A673 (cell line): Measurements from ENCODE around the gene FPR3. TPM values are rescaled to one million over a fixed set of nuclear protein-coding genes. Genes with fewer than 3 reads are reported as not detected.
"Not testable (repeated sequence)": the region's sequence is repeated elsewhere in the genome, so short reads cannot be mapped to it uniquely, and the experiment has no call there.

Experiments
- BruUV-seq: library from RNA; stranded (reverse); fragments of 400-500 nt; replicated peaks from 2 replicates; lab custom pipeline; 2021; lab: Mats Ljungman, UMichigan
- CTCF ChIA-PET: fragments of 300-600 bp; sonication (Branson Sonifier 250); formaldehyde crosslinking; loops from one replicate; lab custom pipeline; 2022; ENCODE audit warnings: antibody characterized with exemption; lab: Charles Lee
- POLR2A ChIA-PET: fragments of 300-600 bp; sonication (Branson Sonifier 250); formaldehyde crosslinking; loops from one replicate; lab custom pipeline; 2022; ENCODE audit warnings: antibody characterized with exemption; ENCODE audit not compliant: low non-redundant PET; lab: Charles Lee
- DNase-seq: peaks from one replicate; pipeline ENCODE4 v3.0.0-alpha.2; 2015; ENCODE audit warnings: low spot score
- H3K27ac ChIP-seq: fragments of 200-600 bp; sonication (generic); 2 replicates; pipeline ENCODE4 v1.5.1; 2016; ENCODE audit warnings: mixed run types, low read depth, mild to moderate bottlenecking, mixed read lengths, antibody characterized with exemption, low read length; ENCODE audit not compliant: poor library complexity, severe bottlenecking
- H3K27me3 ChIP-seq: fragments of 200-600 bp; sonication (generic); replicated peaks from 2 replicates; pipeline ENCODE4 v1.6.1; 2017; ENCODE audit warnings: mixed run types, low read depth, mild to moderate bottlenecking, mixed read lengths, antibody characterized with exemption, low read length; ENCODE audit not compliant: insufficient read depth, poor library complexity
- H3K36me3 ChIP-seq: fragments of 200-600 bp; sonication (generic); 2 replicates; pipeline ENCODE4 v1.6.1; 2016; ENCODE audit warnings: mixed run types, mild to moderate bottlenecking, mixed read lengths, antibody characterized with exemption, low read length; ENCODE audit not compliant: insufficient read depth, poor library complexity, severe bottlenecking
- H3K4me1 ChIP-seq: fragments of 200-600 bp; sonication (generic); 2 replicates; pipeline ENCODE4 v1.6.1; 2017; ENCODE audit warnings: mixed run types, mild to moderate bottlenecking, mixed read lengths, antibody characterized with exemption, low read length; ENCODE audit not compliant: insufficient read depth, poor library complexity, severe bottlenecking
- H3K4me3 ChIP-seq: fragments of 200-600 bp; sonication (generic); 2 replicates; pipeline ENCODE4 v1.5.1; 2016; ENCODE audit warnings: low read depth, mixed run types, mild to moderate bottlenecking, mixed read lengths, low read length; ENCODE audit not compliant: poor library complexity, severe bottlenecking
- H3K9me3 ChIP-seq: fragments of 200-600 bp; sonication (generic); 2 replicates; pipeline ENCODE4 v1.6.1; 2016; ENCODE audit warnings: mixed run types, low read depth, mild to moderate bottlenecking, mixed read lengths, antibody characterized with exemption, low read length; ENCODE audit not compliant: poor library complexity, severe bottlenecking
- EZH2 ChIP-seq: fragments of 200-600 bp; sonication (generic); IDR thresholded peaks from 2 replicates; pipeline ENCODE4 v1.6.1; 2017; ENCODE audit warnings: borderline replicate concordance, low read depth, mild to moderate bottlenecking, mixed read lengths, antibody characterized with exemption, low read length; ENCODE audit not compliant: poor library complexity, severe bottlenecking
- intact Hi-C: fragments of 100-400 bp; cut with micrococcal nuclease; formaldehyde crosslinking; loops from one replicate; pipeline ENCODE4 v1.10.0; 2022; ENCODE audit not compliant: unreplicated experiment
- total RNA-seq: library from RNA; stranded (reverse); gene quantifications from 2 replicates; pipeline ENCODE4 v1.2.3, GENCODE V29; 2021
- TF ChIP-seq, protein P1 (sequence below): fragments of 300-800, 200-600 bp; sonication (generic); conservative IDR thresholded peaks from 2 replicates; pipeline ENCODE4 v1.5.1; 2017; ENCODE audit warnings: low read depth, mild to moderate bottlenecking, antibody characterized with exemption, low read length, moderate library complexity, mixed read lengths

FPR3 gene
- total RNA-seq, 1 experiment from 2014 or later, result not detected

DNA sequence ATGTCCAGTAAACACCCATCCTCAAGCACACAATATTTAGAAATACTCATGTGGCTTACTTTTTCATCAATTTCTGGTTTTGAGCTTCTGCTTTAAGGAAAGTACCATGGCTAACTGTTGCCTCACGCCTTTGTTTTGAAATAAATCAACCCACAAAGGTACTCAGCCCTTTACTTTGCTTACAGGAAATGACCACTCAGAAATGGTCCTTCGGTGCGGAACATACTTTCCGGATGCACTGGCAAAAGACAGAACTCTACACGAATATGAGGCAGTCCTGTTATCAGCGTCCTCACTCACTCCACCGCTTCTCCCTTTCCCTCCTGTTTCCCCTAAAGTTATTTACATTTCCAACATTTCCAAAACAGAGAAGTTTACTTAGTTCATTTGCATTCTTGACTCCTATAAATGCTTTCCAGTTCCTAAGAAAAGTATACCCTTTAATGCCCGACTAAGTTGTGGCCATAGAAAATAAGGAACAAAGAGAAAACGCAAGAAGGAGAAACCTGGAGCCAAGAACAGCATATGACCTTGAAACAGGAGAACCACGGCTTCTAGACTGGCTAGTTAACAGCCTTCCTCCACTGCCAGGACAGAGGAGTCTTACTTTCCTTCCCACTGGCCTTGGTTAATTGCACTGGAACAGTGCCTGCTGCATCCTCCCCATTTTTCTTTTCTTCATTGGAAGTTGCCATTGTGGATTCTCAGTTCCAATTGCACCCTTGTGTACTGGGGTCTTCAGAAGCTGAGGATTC lies 23.4 kb upstream of the FPR3 start:
- H3K27me3 ChIP-seq, result peaks cover 82% of the 10 kb centered on the region
- no peak overlapping the region for H3K27ac ChIP-seq
- no TSS peak for BruUV-seq
- CTCF ChIA-PET, result no interaction called here
- no peaks in the 10 kb centered on the region for H3K36me3 ChIP-seq
- H3K4me3 ChIP-seq, result no peak overlapping the region
- POLR2A ChIA-PET, result no interaction called here
- no peak for TF ChIP-seq EZH2
- DNase-seq, result no peak
- no peaks in the 10 kb centered on the region for H3K4me1 ChIP-seq
- H3K9me3 ChIP-seq, result no peaks in the 10 kb centered on the region
- intact Hi-C loops, result no loop called here

DNA sequence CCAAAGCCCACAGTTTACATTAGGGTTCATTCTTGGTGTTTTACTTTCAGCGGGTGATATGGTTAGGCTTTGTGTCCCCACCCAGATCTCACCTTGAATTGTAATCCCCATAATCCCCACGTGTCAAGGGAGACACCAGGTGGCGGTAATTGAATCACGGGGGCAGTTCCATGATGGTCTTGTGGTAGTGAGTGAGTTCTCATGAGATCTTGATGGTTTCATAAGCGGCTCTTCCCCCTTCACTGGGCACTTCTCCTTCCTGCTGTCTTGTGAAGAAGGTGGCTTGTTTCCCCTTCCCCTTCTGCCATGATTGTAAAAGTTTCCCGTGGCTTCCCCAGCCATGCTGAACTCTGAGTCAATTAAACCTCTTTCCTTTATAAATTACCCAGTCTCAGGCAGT lies 22.0 kb upstream of the FPR3 start:
- H3K27ac ChIP-seq, result no peak overlapping the region
- POLR2A ChIA-PET, result no interaction called here
- H3K4me1 ChIP-seq, result no peaks in the 10 kb centered on the region
- DNase-seq, result no peak
- CTCF ChIA-PET, result no interaction called here
- H3K4me3 ChIP-seq, result no peak overlapping the region
- H3K27me3 ChIP-seq, result peaks cover 73% of the 10 kb centered on the region
- TF ChIP-seq, protein P1, sequence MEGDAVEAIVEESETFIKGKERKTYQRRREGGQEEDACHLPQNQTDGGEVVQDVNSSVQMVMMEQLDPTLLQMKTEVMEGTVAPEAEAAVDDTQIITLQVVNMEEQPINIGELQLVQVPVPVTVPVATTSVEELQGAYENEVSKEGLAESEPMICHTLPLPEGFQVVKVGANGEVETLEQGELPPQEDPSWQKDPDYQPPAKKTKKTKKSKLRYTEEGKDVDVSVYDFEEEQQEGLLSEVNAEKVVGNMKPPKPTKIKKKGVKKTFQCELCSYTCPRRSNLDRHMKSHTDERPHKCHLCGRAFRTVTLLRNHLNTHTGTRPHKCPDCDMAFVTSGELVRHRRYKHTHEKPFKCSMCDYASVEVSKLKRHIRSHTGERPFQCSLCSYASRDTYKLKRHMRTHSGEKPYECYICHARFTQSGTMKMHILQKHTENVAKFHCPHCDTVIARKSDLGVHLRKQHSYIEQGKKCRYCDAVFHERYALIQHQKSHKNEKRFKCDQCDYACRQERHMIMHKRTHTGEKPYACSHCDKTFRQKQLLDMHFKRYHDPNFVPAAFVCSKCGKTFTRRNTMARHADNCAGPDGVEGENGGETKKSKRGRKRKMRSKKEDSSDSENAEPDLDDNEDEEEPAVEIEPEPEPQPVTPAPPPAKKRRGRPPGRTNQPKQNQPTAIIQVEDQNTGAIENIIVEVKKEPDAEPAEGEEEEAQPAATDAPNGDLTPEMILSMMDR, result no peak
- no peak for TF ChIP-seq EZH2
- no peaks in the 10 kb centered on the region for H3K36me3 ChIP-seq
- H3K9me3 ChIP-seq, result no peaks in the 10 kb centered on the region
- intact Hi-C loops, result no loop called here
- BruUV-seq, result no TSS peak

DNA sequence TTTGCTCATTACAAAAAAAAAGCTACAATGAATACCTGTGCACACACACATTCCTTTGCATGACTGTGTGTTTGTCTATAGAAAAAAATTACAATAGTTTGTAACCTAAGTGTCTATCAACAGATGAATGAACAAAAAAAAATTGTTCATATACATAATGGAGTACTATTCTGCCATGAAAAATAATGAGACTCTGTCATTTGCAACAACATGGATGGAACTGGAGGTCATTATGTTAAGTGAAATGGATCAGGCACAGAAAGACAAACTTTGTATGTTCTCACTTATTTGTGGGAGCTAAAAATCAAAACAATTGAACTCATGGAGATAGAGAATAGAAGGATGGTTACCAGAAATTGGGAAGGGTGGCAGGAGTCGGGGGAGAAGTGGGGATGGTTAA lies 18.4 kb upstream of the FPR3 start:
- H3K9me3 ChIP-seq, H3K27ac ChIP-seq, CTCF ChIA-PET, BruUV-seq, POLR2A ChIA-PET, H3K36me3 ChIP-seq, DNase-seq, H3K4me1 ChIP-seq, H3K4me3 ChIP-seq: not testable (repeated sequence)
- intact Hi-C loops, result loop anchor here (5.0 kb wide), 2 partner anchors 169 to 304 kb away; no protein-coding TSS in a partner anchor
- H3K27me3 ChIP-seq, result peaks cover 76% of the 10 kb centered on the region

DNA sequence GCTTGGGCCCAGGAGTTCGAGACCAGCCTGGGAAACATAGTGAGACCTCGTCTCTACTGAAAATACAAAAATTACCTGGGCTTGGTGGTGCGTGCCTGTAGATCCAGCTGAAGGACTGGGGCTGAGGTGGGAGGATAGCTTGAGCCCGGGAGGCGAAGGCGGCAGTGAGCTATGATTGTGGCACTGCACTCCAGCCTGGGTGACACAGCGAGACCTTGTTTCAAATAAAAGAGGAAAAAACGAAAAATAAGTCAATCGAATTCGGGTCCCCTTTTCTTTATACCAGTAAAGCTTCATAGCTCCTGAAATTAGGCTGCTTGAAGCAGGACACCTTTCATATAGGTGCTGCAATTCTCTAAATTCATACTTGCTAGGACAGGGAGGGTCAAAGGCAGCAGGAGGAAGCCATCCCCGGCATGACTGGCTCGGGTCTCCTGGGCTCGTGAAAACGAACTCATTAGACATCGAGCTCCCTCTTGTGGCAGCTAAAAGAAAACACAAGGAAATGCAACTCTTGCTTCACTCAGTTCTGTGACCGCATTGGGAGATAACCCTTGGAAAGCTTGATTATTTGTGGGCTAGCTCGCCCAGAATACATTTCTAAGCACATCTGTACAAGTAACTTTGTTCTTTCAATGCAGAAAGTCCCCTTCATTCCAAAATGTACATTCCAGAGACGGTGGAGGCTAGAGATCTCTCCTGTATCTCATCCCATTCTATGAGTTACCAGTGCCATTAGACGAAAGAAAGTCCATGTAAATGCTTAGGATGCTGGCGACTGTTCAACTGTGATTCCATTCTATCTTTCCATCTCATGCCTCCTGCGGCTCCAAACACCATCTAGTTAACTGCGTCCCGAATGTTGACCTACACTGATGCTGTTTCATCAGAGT lies 17.1 kb upstream of the FPR3 start:
- intact Hi-C loops, result loop anchor here (5.0 kb wide), 2 partner anchors 171 to 306 kb away; no protein-coding TSS in a partner anchor
- Histone ChIP-seq H3K9me3 (no peaks in the 10 kb centered on the region), H3K36me3 (no peaks in the 10 kb centered on the region), H3K4me1 (no peaks in the 10 kb centered on the region), H3K27ac (no peak overlapping the region), H3K4me3 (no peak overlapping the region), H3K27me3 (peaks cover 76% of the 10 kb centered on the region)
- TF ChIP-seq, protein P1, result peak; percentile 75
- no peak for TF ChIP-seq EZH2
- ChIA-PET CTCF (interaction anchor here (0.6 to 1.2 kb wide), 7 partner anchors 22 to 1320 kb away, joined by 3 to 16 read pairs (median 4); no protein-coding TSS in a partner anchor), POLR2A (no interaction called here)
- DNase-seq, result peak; percentile 82
- BruUV-seq, result no TSS peak
